ENCODE data around the gene TRMT61A. TPM values are rescaled to one million over a fixed set of nuclear protein-coding genes. Genes with fewer than 3 reads are reported as not detected.

Gene TRMT61A
- total RNA-seq, 1 donor: 8.2 TPM

- DNase-seq (ENCODE audit: low read depth): no peak
- H3K4me3 ChIP-seq (ENCODE audit: low read depth, low read length): peak overlapping the region; percentile 93
- TF ChIP-seq CTCF (IDR thresholded peaks at IDR 0.05; ENCODE audit: insufficient read depth, low read depth, low read length): no peak
Observed at GRCh38 chr14:103563226-103563620, 34.2 kb downstream of the TRMT61A start.

GRCh38 chr14:103563844-103564505 is 35.0 kb downstream of the TRMT61A start:
- no peak for TF ChIP-seq CTCF (IDR thresholded peaks at IDR 0.05; ENCODE audit: insufficient read depth, low read depth, low read length)
- peak; percentile 25 for DNase-seq (ENCODE audit: low read depth)
- peak overlapping the region; percentile 93 for H3K4me3 ChIP-seq (ENCODE audit: low read depth, low read length)

- TF ChIP-seq CTCF (IDR thresholded peaks at IDR 0.05; ENCODE audit: insufficient read depth, low read depth, low read length): no peak
- no peak overlapping the region for H3K4me3 ChIP-seq (ENCODE audit: low read depth, low read length)
- no peak for DNase-seq (ENCODE audit: low read depth)
Observed at GRCh38 chr14:103568952-103569351, 40.0 kb downstream of the TRMT61A start.

GRCh38 chr14:103569408-103569807 is 40.4 kb downstream of the TRMT61A start:
- no peak for DNase-seq (ENCODE audit: low read depth)
- TF ChIP-seq CTCF (IDR thresholded peaks at IDR 0.05; ENCODE audit: insufficient read depth, low read depth, low read length): no peak
- no peak overlapping the region for H3K4me3 ChIP-seq (ENCODE audit: low read depth, low read length)

- H3K4me3 ChIP-seq (ENCODE audit: low read depth, low read length): no peak overlapping the region
- no peak for DNase-seq (ENCODE audit: low read depth)
- TF ChIP-seq CTCF (IDR thresholded peaks at IDR 0.05; ENCODE audit: insufficient read depth, low read depth, low read length): no peak
Observed at GRCh38 chr14:103574104-103574503, 45.1 kb downstream of the TRMT61A start.

- TF ChIP-seq CTCF (IDR thresholded peaks at IDR 0.05; ENCODE audit: insufficient read depth, low read depth, low read length): no peak
- H3K4me3 ChIP-seq (ENCODE audit: low read depth, low read length): no peak overlapping the region
- no peak for DNase-seq (ENCODE audit: low read depth)
Observed at GRCh38 chr14:103574707-103575285, 45.8 kb downstream of the TRMT61A start.

Measured in fibroblast of villous mesenchyme (primary cell).